ENCODE measurements around the gene FAM222A.

The FAM222A gene

DNA sequence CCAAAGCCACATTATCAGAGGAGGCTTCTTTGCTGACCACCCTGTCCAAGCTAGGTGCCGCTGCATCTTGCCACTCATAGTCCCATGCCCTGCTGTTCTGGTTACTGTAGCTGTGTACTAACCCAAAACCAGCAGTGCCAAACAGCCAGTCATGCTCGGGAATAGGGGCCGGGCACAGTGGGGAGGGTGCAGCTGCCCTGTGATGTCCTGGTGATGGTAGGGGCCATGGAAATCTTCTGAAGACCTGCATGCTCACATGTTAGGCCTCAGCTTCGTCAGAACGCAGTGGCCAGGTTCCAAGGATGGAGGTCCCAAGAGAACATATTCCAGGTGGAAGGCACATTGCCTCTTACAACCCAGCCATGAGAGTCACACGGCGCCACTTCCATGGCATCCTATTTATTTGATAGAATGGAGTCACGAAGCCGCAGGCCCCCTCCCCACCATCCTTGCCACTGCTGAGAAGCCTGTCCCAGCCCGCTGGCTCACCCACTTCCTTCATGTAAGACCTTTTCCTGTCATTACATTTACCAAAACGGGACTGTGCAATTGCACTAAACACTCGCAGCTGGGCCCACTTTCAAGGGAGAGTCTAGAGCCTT lies 48.5 kb downstream of the FAM222A start:
- FAIRE-seq = no peak

DNA sequence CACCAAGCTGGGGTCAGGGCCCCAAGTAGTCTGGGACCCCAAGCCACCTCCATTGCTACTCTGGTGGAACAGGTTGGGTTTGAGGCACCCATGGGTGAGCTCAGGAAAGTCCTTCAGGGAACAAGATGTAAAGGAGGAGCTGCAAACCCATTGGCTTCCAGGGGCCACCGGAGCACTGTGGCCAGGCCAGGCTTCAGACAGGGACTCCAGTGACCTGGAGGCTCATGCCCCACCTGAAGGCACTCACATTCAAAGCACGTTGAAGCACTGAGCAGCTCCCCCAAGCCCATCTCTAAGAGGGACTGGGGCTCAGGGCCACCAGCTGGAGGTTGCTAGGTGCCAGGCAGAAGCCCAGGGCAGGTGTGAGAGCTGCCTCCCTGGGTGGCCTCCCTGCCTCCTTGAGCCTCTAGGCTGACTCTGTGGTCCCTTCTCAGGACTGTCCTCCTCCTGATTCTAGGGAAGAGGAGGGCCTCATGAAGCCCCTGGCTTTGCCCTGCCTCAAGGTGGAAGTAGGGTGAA lies 49.1 kb downstream of the FAM222A start:
- no peak for FAIRE-seq

DNA sequence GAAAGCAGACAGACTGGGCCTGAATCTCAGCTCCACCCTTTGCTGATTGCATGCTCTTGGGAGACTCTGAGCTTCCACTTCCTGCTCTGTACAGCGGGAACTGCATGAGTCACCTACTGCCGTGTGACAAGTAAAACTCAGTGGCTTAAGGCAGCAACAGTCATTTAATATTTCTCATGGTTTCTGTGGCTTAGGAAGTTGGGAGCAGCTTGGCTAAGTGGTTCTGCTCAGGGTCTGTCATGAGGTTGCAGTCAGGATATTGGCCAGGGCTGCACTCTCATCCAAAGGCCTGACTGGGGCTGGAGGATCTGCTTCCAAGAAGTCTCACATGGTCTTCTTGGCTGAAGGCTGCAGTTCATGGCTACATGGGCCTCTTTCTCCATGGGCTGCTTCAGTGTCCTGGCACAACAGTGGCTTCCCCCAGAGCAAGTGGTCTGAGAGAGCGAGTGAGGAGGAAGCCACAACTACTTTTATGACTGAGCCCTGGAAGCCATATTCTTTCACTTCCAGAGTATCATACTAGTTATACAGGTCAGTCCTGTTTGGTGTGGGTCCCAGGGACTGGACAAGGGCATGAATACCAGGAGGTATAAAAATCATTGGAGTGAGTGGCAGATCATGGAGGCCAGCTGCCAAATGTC lies 49.7 kb downstream of the FAM222A start:
- no peak for FAIRE-seq

DNA sequence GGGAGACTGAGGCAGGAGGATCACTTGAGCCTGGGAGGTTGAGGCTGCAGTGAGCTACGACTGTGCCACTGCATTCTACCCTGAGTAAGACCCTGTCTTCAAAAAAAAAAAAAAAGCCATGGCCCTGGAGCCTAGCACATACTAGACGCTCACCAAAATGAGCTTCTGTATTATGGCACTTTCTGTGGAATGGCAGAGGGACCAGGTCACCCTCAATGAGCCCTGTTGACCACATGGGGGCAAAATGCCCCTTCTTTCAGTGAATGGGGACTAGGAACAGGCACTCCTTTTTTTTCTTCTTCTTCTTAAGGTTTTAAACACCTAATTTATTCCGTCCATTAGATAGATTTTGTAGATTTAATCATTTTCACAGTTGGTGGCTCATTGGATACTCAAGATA lies 50.5 kb downstream of the FAM222A start:
- FAIRE-seq = no peak

DNA sequence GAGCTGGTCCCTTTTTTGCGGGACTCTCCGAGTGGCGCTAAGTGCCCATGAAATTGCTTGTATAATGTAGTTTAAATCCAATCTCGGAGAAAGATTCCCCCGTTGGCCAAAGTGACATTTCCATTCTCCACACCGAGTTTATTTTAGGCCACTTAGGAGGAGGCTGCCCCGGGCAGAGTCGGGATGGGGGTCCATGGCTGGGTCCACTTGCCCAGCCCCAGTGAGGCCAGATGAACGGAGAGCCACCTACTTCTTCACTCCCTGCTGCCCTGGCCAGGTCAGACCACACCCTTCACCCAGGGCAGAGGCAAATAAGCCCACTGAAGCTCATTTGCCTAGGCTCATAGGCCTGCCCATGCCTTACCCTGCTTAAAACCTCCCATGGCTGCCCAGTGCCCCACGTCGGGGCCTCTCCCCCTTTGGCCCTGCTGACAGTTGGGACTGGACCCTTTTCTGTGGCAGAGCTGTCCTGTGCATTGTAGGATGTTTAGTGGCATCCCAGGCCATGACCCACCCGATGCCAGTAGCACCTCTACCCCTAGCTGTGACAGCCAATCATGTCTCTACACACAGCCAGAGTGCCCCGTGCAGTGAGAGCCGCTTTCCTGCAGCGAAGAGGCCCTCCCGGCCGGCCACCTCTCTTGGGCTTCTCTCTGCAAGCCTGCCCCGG lies 51.3 kb downstream of the FAM222A start:
- no peak for FAIRE-seq

DNA sequence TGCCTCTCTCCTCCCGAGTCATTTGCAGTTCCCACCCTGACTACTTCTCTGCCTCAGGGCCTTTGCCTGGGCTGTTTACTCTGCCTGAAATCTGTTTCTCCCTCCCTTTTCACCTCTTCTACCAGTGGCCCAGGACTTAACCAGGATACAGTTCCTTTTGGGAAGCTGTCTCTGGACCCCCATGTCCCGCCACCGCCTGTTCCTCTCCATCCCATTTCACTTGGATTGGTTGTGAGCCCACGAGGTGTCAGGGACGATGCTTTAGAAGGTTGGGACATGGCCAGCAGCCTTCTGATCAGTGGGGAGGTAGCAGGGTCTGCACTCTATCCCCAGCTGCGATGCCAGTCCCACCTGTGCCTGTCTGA lies 51.8 kb downstream of the FAM222A start:
- FAIRE-seq = no peak

DNA sequence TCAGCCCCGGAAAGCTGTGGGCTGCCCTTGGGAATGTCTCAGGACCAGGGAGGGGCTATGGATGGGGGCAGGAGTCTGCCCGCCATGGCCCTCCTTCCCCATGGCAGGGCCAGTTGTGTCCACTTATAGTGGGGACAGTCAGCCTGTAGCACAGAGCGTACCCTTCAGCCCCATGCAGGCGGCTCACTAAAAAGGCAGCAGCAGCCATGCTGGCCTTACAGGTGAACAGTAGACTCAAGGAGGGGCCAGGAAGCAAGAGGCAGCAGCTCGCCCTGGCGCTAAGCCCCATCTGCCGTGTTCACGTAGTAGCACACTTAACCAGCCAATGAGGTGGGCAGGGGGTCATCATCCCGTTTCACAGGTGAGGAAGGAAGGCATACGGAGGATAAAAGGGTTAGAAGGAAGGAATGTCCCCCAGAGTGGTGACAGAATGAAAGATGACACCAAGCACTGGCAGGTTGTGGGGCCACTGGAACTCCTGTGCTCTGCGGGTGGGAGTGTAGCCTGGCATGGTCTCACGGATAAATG lies 52.7 kb downstream of the FAM222A start:
- no peak for FAIRE-seq

DNA sequence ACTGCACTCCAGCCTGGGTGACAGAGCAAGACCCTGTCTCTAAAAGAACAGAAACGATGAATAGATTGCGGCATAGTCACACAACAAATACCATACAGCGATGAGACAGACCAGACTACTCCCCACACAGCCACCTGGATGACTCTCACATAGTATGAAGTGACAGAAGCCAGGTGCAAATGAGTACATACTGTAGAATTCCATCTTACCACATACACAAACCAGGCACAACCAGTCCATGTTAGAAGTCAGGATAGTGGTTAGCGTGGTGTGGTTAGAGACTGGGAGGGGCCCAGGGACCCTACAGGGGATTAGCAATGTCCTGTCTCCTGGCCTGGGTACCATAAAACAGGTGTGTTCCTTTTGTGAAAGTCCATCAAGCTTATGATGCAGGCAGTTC lies 53.8 kb downstream of the FAM222A start:
- no peak for FAIRE-seq

DNA sequence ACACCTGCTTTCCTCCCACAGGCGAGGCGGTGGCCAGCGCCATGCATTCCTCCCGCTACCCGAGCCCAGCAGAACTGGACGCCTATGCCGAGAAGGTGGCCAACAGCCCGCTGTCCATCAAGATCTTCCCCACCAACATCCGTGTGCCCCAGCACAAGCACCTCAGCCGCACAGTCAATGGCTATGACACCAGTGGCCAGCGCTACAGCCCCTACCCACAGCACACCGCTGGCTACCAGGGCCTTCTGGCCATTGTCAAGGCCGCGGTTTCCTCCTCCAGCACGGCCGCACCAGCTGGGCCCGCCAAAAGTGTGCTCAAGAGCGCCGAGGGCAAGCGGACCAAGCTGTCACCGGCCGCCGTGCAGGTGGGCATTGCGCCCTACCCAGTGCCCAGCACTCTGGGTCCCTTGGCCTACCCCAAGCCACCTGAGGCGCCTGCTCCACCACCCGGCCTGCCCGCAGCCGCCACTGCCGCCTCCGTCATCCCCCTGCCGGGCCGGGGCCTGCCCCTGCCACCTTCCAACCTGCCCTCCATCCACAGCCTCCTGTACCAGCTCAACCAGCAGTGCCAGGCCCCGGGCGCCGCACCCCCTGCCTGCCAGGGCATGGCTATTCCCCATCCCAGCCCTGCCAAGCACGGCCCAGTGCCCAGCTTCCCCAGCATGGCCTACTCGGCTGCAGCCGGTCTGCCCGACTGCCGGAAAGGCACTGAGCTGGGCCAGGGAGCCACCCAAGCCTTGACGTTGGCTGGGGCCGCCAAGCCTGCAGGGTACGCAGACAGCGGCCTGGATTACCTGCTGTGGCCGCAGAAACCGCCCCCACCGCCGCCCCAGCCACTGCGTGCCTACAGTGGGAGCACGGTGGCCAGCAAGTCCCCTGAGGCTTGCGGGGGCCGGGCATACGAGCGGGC lies 54.6 kb downstream of the FAM222A start:
- no peak for FAIRE-seq

DNA sequence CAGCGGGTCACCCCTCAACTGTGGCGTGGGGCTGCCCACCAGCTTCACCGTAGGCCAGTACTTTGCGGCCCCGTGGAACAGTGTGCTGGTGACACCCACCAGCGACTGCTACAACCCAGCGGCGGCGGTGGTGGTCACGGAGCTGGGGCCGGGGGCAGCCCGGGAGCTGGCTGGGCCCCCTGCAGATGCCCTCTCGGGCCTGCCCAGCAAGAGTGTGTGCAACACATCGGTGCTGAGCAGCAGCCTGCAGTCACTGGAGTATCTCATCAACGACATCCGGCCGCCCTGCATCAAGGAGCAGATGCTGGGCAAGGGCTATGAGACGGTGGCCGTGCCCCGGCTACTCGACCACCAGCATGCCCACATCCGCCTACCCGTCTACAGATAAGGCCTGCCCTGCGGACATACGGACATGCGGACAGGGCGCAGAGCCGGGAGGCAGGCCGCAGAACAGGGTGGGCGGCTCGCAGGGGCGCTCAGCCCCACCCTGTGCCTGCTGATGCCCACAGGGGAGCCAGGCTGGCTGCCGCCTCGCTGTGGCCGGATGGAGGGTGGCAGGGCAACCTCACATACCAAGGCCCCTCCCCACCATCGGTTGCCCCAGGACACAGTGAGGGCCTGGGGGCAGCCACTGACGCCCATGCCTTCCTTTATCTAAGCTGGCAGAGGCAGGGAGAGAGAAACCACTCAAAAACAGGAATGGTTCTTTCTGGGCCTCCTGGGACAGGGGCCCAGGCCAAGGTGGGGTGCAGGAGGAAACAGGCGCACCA lies 55.5 kb downstream of the FAM222A start:
- FAIRE-seq = no peak

DNA sequence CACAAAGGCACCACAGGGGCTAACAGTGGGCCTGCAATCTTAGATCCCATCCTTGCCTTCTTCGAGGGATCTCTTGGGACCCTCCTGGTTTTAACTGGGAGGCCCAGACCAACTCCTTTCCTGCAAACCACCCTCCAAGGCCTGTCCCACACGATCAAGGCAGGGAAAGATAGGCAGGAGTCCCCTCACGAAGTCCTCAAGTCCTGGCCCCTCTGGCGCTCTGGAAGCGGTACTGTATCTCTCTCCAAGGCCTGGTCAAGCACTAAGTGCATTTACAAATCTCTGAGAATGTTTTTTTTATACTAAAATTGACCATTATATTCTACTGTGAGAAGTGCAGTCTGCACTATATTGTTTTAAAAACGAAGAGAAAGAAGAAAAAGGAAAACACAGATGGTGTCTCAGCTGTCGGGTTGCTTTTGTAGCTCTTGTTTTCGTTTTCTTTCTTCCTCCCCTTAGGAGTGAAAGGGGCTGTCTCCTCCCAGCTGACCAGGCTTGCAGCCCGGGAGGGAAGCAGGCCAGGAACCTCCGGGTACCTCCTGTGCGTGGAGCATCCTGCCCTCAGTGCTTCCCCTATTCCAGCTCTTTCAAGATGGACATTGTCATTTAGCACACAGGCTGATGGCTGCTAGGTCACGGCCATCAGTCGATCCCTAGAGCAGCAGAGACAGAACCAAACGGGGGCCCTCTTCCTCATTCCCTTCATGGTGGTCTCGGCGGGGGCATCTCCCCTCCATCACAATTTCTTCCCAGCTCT lies 56.7 kb downstream of the FAM222A start:
- no peak for FAIRE-seq

DNA sequence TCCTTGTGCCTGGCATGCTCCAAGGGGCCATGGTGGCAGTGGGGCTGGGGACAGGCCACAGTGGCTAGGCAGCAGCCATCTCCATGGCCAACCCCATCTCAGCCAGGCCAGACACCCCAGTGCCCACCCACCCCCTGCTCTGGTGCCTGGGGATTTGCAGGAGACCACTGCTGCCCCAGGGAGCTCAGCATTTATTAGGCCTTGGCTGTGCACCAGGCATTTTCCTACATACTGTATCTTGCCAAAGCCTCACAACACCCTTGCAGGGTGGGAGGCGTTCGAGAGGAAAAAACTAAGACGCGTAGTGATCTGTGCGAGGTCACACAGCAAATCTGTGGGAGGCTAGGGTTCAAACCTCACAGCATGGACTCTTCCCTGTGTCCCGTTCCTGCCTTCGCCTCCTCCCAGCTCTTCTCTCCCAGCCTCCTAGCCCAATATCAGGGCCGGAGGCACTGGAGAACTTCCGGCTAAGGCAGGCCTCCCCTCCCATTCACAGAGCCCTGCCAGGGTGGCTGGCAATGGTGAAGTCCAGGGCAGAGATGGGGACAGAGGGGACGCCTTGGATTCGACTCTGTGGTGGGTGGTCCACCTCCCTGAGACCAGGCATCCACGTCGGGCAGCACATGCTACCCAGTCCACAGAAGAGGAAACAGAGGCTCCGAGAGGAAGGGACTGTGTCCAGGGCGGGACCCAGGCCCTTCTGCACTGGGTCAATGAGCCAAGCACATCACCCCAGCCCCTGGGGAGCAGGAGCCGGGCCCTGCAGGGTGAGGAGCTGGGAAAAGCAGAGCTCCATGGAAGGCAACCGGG lies 57.4 kb downstream of the FAM222A start:
- FAIRE-seq = no peak

DNA sequence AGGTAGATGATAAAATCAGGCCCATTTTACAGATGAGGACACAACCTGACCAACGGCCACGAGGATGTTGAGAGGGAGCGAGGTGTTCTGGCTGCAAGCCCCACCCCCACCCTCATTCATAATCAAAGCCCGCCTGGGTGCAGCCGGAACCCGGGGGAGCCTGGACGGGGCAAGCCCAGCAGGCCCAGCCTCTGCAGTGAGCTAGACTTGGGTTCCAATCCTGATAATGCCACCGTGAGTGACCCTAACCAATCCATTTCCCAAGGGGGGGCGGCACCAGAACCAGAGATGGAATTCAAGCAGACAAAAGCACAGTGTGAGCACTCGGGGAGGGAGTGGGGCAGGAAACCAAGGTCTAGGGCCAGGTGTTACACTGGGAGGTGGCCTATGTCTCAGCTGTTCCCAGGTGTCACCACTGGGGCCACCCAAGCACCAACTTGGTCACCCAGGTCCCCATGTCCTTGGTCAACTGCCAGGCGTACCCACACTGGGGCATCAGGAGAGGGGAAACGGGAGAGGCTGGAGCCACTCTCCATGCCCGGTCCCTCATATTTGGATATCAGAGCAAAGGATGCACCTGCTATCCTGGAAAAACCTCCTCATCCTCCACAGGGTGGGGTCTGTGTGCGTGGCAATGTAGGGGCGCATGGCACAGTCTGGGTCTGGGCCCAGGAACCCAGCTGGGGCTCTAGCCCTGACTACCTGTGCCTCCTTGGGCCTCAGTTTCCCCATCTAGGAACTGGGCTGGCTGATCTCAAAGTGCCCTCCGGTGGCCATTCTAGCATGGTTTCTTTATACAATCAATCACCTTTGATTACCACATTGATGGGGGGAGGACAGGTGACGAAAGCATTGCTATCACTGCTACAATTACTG lies 58.4 kb downstream of the FAM222A start:
- FAIRE-seq = no peak

DNA sequence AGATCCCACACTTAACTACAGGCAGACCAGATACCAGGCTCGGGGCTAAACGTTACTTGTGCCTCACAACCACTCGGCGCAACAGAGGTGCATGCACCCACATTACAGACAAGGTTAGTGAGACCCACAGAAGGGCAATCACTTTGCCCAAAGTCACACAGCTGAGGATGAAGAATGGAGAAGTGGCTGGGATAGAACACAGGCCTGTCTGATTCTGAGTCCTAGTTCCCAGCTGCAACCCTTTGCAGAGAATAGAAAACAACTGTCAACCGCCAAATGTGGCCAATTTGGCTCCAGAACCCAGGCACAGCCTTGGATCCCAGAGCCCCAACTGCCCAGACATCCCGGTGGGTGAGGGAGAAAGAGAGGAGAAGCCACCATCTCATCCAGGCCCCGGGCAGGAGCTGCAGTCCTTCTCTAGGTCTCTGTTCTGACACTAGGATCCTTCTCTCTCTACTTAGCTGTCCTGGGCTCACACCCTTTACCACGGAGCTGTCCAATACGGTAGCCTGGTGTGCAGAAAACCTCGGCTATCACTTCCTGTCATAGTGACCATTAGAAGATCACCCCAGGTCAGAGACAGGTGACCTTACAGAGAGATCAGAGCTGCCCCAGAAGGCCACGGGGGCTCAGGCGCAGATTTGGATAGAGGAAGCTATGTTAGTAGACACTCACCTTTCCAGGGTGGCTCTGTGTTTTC lies 59.1 kb downstream of the FAM222A start:
- no peak for FAIRE-seq

DNA sequence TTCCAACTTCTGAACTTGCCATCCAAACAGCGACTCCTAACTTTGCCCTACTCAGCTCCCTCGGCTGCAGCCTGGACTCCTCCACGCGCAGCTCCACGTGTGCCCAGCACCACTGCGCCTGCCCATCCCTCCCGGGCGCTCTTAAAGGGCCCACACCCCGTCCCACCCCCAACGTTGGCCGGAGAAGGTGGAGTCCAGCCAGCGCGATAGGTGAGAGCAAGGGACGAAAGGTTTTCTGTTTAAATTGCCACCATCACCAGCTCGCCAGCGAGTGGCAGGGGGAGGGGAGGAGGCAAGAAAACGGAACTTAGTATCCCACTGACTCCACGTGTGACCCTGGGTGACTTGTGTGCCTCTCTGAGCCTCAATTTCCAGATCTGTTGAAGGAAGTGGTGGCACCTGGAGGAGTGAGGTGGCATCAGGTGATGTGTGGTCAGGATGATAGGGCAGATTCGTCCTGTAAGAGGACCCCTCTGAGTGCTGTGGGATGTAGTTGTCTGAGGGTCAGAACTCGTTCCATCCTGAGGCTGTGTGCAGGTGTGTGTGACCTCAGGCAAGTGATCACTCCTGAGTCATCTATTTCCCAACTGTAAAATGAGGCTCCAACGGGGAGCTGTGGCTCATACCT lies 59.9 kb downstream of the FAM222A start:
- FAIRE-seq = no peak

DNA sequence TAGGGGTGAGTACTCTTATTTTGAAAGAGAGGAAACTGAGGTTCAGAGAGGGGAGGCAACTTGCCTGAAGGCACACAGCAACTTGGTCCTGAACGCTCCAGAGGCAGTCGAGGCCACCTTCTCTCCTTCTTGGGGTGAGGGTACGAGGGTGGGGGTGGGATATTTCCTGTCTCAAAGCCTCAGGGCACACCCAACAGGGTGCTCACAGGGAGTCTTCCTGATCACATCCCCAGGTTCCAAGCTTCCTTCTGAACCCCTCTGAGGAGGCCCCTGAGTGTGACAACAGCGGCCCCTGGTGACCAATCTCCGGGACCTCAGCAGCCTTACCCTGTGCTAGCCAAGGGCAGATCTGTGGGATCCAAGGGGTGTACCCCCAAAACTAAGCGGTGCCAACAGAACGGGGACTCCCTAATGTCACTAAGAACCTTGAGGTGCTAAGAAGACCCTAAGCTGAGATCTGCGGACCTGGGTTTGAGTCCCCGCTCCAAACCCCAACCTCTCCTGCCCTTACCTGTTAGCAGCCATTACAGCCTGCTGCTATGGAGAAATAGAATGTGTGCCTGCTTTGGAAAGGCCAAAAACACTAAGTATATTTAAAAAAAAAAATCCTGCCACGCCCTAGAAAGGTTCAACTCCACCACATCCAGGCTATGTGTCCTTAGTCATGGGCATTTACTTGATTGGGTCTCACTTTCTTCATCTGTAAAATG lies 61.7 kb downstream of the FAM222A start:
- no peak for FAIRE-seq

DNA sequence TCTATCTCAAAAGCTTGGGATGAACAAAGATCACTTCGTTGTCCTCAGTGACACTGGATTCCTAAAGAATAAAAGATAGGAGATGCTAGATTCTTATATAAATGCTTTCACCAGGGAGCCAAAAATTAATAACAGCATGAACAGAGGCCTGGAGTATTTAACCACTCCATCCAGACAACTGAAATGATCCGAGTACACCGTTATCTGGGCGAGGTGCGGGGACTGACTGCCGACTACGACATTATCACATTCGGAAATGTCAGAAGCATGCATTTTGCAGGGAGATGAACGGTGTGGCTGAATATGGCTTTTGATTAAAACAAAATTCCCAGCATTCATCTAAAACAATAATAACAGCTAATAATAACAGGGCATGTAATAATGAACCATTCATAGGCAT lies 63.0 kb downstream of the FAM222A start:
- FAIRE-seq = no peak

DNA sequence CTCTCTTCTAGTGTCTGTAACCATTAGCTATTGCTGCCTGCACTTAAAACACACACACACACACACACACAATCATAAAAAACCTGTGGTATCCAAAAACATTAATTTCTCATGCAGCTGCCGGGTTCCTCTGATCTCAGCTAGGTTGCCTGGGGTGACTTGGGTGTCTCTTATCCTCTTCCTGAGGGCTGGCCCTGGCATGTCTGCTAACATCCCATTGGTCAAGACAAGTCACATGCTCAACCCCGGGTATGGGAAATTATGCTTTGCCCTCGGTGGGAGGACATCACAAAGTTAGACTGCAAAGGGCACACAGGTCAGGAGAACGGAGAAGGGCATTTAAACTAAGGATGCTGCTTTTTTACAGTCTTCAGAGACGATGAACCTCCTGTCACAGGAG lies 63.9 kb downstream of the FAM222A start:
- no peak for FAIRE-seq

All from G401.6 (cell line).